HT-29 (cell line): ENCODE data around the gene TBL3. TPM values are rescaled to one million over a fixed set of nuclear protein-coding genes. Genes with fewer than 3 reads are reported as not detected.

Source experiments
- DNase-seq: peaks from one replicate; pipeline ENCODE4 v3.0.0-alpha.2; 2015; ENCODE audit warnings: low spot score
- total RNA-seq: library from RNA; depleted of rRNA; stranded (reverse); fragments of >200 nt; shearing (Covaris generic); gene quantifications from 2 replicates; pipeline ENCODE4 v1.2.3, GENCODE V29; 2014

TBL3 gene
- total RNA-seq, 1 experiment from 2014 or later, result 134 TPM

DNA sequence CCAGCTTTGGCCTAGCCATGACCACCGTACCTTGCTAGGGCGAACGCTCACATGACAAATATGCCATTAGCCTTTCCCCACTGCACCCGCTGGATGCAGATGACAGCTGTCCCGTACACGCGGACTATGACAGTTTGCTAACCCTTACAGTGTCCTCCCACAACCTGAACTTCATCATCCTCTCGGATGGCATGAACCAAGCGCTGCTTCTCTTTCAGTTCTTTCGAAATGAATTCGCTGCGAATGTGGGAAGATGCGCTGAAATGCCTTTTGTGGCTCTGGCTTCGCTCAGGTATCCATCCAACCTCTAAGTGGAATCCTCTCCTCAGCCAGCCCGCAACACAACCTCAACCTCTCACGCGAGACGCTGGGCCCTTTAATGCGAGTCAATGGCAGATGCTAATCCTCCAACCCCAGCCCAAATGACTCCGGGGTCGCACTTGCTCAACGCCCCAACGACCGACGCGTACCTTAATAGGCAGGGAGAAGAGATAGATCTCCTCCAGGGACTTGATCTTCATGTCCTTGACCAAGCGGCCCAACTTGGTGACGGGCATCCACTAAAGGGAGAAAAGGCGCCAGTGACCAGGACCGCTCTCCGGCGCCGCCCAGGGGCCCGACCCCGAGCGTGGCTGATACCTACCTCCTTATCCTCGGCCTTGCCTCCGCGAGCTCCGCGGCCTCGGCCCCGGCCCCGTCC, 7.9 kb upstream of the TBL3 start:
- peak; percentile 42 for DNase-seq

DNA sequence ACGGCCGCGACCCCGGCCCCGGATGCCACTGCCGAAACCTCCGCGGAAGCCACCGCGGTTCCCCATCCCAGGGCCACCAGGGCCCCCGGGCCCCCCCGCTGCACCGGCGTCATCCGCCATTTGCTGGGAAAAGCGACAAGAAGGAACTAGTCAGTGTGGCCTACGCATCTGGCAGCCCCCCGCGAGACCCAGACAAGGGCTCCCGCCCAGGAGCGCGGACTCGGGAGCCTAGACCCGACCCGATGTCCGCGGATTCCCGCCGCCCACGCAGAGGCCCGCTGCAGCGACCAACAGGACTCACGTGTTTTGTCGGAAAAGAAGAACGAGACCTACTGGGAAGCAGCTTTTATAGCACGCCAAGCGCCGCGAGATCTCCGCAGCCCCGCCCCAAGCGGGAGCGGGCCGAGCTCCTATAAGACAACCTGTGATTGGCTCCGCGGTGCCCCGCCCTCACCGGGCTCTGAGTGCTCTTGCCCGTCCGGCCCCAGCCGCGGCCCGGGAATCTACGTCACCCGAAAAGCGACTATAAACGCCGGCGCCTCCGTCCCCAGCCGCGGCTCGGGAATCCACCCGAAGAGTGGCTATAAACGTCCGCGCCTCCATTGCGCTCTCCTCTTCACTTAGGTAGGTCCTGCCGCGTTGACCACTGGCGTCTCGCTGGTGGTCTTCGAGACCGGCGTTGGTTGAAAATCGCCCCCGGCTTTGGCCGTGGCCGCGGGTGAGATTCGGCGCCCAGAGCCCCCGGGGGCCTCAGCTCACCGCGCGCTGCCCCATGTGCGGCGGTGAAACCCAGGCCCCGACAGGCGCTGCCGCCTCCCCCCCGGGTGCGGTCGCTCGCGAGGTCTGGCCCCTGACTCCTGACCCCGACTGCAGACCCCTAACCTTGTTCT, 7.1 kb upstream of the TBL3 start, which contains the start of gene RPS2:
Gene RPS2, minus strand, starts transcription at position 321 of the 890 bp plus-strand sequence. Its CDS starts 201 bp downstream, at position 120.
- peak; percentile 100 for DNase-seq

DNA sequence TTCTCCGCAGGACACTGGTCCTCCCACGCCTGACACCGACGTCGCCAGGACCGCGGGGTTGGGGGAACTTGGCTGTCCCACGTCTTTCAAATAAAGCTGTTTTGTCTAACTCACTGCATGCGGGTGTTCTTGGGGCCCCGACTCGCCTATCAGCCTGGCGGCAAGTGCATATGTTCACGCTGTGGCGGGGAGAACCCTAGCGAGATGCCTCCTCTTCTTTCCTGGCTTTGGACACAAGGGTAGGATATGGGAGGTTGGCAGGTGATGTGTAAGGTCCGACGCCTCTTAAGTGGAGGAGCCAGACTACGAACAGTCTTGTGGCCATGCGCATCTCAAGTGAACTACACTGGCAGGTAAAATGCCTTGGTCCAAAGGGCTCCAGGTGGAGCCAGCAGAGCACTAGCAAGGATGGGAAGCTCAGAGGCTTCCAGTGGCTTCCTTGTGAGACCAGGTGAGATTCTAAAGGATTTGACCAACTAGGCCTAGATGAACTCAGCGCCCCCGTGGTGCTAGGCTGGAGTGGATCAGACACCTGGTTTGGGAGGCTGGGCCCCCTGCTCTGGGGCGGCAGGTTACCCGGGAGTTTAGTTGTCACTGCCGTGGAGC, 6.4 kb upstream of the TBL3 start:
- peak; percentile 58 for DNase-seq

- no peak for DNase-seq
These were observed 5.4 kb upstream of the TBL3 start, which contains the start of gene RNF151 for GRCh38 chr16:1966460-1966859. Gene RNF151, plus strand, starts transcription at chr16:1966856. Its CDS starts 26 bp downstream, at chr16:1966882.

- DNase-seq, result no peak
These were observed 3.5 kb upstream of the TBL3 start for GRCh38 chr16:1968146-1968953.

GRCh38 chr16:1972490-1972877, 631 bp downstream of the TBL3 start:
- DNase-seq, result peak; percentile 51

GRCh38 chr16:1973461-1974156, 1.8 kb downstream of the TBL3 start:
- DNase-seq, result no peak

- no peak for DNase-seq
These were observed 2.6 kb downstream of the TBL3 start for GRCh38 chr16:1974157-1975070.

- no peak for DNase-seq
These were observed 3.8 kb downstream of the TBL3 start for GRCh38 chr16:1975432-1976215.

- no peak for DNase-seq
These were observed 4.3 kb downstream of the TBL3 start for GRCh38 chr16:1976216-1976520.

GRCh38 chr16:1976951-1977874, 5.4 kb downstream of the TBL3 start:
- no peak for DNase-seq

GRCh38 chr16:1977875-1978268, 6.0 kb downstream of the TBL3 start:
- no peak for DNase-seq

- peak; percentile 35 for DNase-seq
These were observed 6.7 kb downstream of the TBL3 start for GRCh38 chr16:1978476-1979120.

DNA sequence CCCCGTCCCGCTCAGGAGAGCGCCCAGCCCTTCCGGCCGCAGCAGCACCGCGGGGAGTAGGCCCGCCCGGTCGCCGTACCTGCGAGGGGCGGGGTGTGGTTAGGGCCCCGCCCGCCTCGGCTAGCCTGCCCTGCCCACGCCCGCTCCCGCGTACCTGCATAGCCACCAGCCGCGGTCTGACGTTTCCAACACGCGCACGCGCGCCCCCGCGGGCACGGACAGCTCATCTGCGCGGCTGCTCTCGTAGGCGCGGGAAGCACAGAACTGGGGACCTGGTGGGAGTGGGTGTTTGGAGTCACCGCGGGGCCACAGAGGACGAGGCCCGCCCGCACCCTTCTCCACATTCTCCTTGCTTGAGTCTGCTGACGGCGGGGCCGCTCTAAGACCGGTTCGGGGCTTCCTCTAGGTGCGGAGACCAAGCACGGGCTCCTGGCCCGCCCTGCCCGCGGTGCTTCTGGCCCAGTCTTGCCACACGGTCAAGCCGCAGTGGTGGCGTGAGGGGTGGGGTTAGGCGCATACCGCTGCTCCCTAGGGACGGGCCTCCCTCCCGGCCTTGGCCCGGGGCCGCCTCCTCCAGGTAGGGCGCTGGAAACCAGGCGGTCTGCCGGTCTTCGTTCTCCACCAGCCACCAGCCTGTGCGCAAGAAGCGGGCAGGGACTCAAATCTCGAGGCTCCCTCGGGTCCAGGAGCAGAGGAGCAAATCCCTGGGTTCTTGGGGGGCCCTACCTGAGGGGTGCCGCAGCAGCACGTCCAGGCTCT, 7.6 kb downstream of the TBL3 start:
- DNase-seq, result peak; percentile 92

DNA sequence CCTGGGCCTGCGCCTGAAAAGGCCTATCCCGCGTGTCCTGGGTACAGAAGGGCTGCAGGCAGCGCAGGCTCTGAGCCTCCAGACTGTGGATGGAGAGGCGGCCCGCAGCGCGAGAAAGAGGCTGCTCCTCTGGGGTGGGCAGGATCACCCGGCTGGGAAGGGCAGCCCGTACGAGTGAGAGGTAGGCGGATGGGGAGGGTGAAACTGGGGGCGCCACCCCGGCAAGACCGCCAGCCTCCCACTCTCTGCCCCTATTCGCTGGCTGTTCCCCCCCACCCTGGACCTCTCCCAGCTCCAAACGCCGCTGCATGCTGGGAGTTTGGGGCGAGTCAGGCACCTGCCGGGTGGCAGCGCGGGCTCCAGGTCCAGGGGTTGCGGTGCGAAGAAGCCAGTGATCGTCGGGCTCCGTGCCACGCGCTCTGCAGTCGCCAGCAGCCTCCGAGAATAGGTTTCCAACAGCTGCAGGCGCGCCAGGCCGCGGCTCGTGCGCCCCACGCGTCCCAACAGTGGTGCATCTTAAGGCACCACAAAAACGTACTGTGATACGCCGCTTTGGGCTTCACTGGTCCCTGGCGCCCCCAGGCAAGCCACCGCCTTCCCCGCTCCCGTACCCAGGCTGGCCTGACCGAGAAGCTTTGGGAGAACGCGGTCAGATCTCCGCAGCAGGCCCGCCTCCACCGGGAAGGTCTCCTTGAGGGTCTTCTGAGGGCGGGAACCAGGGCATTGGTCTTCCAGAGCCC, 8.3 kb downstream of the TBL3 start:
- peak; percentile 54 for DNase-seq

DNA sequence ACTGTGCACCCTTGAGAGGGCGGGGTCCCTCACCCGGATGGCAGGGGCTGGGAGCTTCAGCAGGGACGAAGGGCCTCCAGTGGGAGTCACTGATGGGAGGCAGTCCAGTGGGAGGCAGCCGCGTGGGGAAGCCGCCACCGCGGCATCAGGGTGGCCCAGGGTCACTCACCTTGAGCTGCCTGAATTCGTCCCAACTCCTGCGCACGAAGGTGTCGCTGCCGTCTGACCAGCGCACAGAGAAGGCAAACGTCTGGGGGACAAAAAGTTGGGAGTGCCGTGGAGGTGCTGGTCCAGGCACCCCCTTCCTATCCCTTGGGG, 8.9 kb downstream of the TBL3 start:
- no peak for DNase-seq
